H1 (cell line): ENCODE data around the gene ADARB2. TPM values are rescaled to one million over a fixed set of nuclear protein-coding genes. Genes with fewer than 3 reads are reported as not detected.
"Not testable (repeated sequence)": the region's sequence is repeated elsewhere in the genome, so short reads cannot be mapped to it uniquely, and the experiment has no call there.

ENCODE experiments used
- CTCF ChIA-PET: fragments of 300-600 bp; sonication (Branson Sonifier 250); formaldehyde crosslinking; loops from one replicate; lab custom pipeline; 2021; ENCODE audit not compliant: partially characterized antibody; lab: Charles Lee
- POLR2A ChIA-PET: fragments of 300-600 bp; sonication (Branson Sonifier 250); formaldehyde crosslinking; loops from one replicate; lab custom pipeline; 2021; ENCODE audit warnings: inconsistent platforms; ENCODE audit not compliant: partially characterized antibody; lab: Charles Lee
- DNase-seq, 2 experiments: peaks; one replicate each; pipeline versions ENCODE4 v3.0.0 to v3.0.0-alpha.2; 2010 to 2022; ENCODE audit warnings: low spot score in 2 of 2, low read depth in 1 of 2, mixed read lengths in 1 of 2
- FAIRE-seq: peaks from 2 replicates; lab custom pipeline; 2011; peaks lifted over from hg19 to GRCh38; lab: Jason Lieb, UNC
- H2AFZ ChIP-seq: 2 replicates; pipeline ENCODE4 v1.8.1; 2012; ENCODE audit warnings: low read length, inconsistent platforms
- H2AK5ac ChIP-seq: 2 replicates; pipeline ENCODE4 v1.6.1; 2013; ENCODE audit warnings: low read depth, low read length
- H2BK120ac ChIP-seq: replicated peaks from 2 replicates; pipeline ENCODE3; 2013; ENCODE audit warnings: low read depth, low read length, inconsistent platforms
- H2BK12ac ChIP-seq: 2 replicates; pipeline ENCODE4 v1.6.1; 2013; ENCODE audit warnings: low read depth, low read length
- H2BK15ac ChIP-seq: 2 replicates; pipeline ENCODE4 v1.6.1; 2013; ENCODE audit warnings: low read length
- H2BK20ac ChIP-seq: 2 replicates; pipeline ENCODE4 v1.6.1; 2013; ENCODE audit warnings: low read length
- H2BK5ac ChIP-seq: 2 replicates; pipeline ENCODE4 v1.6.1; 2013; ENCODE audit warnings: low read depth, low read length
- H3K14ac ChIP-seq: 2 replicates; pipeline ENCODE4 v1.6.1; 2013; ENCODE audit warnings: inconsistent platforms; ENCODE audit not compliant: insufficient read length
- H3K18ac ChIP-seq: 2 replicates; pipeline ENCODE4 v1.6.1; 2013; ENCODE audit warnings: low read length; ENCODE audit errors: extremely low read depth
- H3K23ac ChIP-seq: 2 replicates; pipeline ENCODE4 v1.6.1; 2013; ENCODE audit warnings: inconsistent platforms; ENCODE audit not compliant: insufficient read length
- H3K23me2 ChIP-seq: 2 replicates; pipeline ENCODE4 v1.6.1; 2013; ENCODE audit warnings: low read depth, low read length
- H3K27ac ChIP-seq: 2 replicates; pipeline ENCODE4 v1.6.1; 2011; ENCODE audit warnings: low read depth, low read length, inconsistent platforms
- H3K27me3 ChIP-seq, 4 experiments: replicated peaks in 1 of 4; 1 replicate in 1 of 4; 2 replicates in 3 of 4; pipeline versions ENCODE4 v1.6.1 to v1.8.1; 2011 to 2013; ENCODE audit warnings: low read length in 3 of 4, mild to moderate bottlenecking in 3 of 4, inconsistent platforms in 2 of 4, mixed read lengths in 2 of 4, moderate library complexity in 1 of 4; ENCODE audit not compliant: control insufficient read depth in 3 of 4, insufficient read depth in 3 of 4; ENCODE audit errors: extremely low read depth in 1 of 4
- H3K36me3 ChIP-seq, 4 experiments: 2 replicates each; pipeline versions ENCODE4 v1.6.1 to v1.8.1; 2011 to 2013; ENCODE audit warnings: mild to moderate bottlenecking in 4 of 4, low read length in 3 of 4, moderate library complexity in 2 of 4, control low read depth in 1 of 4, inconsistent platforms in 1 of 4; ENCODE audit not compliant: insufficient read depth in 4 of 4, control insufficient read depth in 2 of 4
- H3K4ac ChIP-seq: replicated peaks from 2 replicates; pipeline ENCODE3; 2013; ENCODE audit warnings: low read length, low read depth, mixed read lengths, inconsistent platforms; ENCODE audit not compliant: insufficient read length
- H3K4me1 ChIP-seq, 4 experiments: replicated peaks in 1 of 4; 1 replicate in 1 of 4; 2 replicates in 3 of 4; pipeline versions ENCODE4 v1.6.1 to v1.8.1; 2011 to 2013; ENCODE audit warnings: low read length in 3 of 4, inconsistent platforms in 2 of 4, mixed read lengths in 1 of 4; ENCODE audit not compliant: insufficient read depth in 4 of 4, control insufficient read depth in 3 of 4
- H3K4me2 ChIP-seq, 2 experiments: 2 replicates each; pipeline versions ENCODE4 v1.6.1 to v1.8.1; 2011 to 2013; ENCODE audit warnings: low read depth in 2 of 2, low read length in 2 of 2, control low read depth in 1 of 2, inconsistent platforms in 1 of 2, mild to moderate bottlenecking in 1 of 2; ENCODE audit not compliant: insufficient read depth in 1 of 2
- H3K4me3 ChIP-seq, 4 experiments: fragments of 200-600, 300-600 bp in 1 of 4; sonication (generic), shearing (Covaris generic), sonication (Bioruptor Twin) in 1 of 4; 2 replicates each; pipeline versions ENCODE4 v1.5.1 to v1.8.1; 2011 to 2016; ENCODE audit warnings: low read length in 4 of 4, low read depth in 3 of 4, control low read depth in 2 of 4, inconsistent platforms in 2 of 4, mild to moderate bottlenecking in 2 of 4, mixed read lengths in 1 of 4, moderate library complexity in 1 of 4; ENCODE audit not compliant: insufficient read depth in 2 of 4; ENCODE audit errors: extremely low read depth in 1 of 4
- H3K56ac ChIP-seq: replicated peaks from 2 replicates; pipeline ENCODE3; 2013; ENCODE audit warnings: low read depth, mild to moderate bottlenecking, mixed read lengths, low read length, inconsistent platforms; ENCODE audit not compliant: insufficient read length
- H3K79me1 ChIP-seq: 2 replicates; pipeline ENCODE4 v1.6.1; 2013; ENCODE audit warnings: low read depth, low read length, control low read depth
- H3K79me2 ChIP-seq, 2 experiments: 2 replicates each; pipeline versions ENCODE4 v1.6.1 to v1.8.1; 2012 to 2013; ENCODE audit warnings: low read length in 2 of 2, mild to moderate bottlenecking in 2 of 2, inconsistent platforms in 1 of 2; ENCODE audit not compliant: insufficient read depth in 2 of 2, control insufficient read depth in 1 of 2
- H3K9ac ChIP-seq, 4 experiments: replicated peaks in 1 of 4; 1 replicate in 1 of 4; 2 replicates in 3 of 4; pipeline versions ENCODE4 v1.6.1 to v1.8.1; 2011 to 2013; ENCODE audit warnings: low read depth in 3 of 4, low read length in 3 of 4, control low read depth in 2 of 4, mild to moderate bottlenecking in 2 of 4, moderate library complexity in 2 of 4, inconsistent platforms in 1 of 4; ENCODE audit errors: extremely low read depth in 1 of 4
- H3K9me3 ChIP-seq, 2 experiments: 2 replicates each; pipeline versions ENCODE4 v1.6.1 to v1.8.1; 2012 to 2013; ENCODE audit warnings: mild to moderate bottlenecking in 2 of 2, moderate library complexity in 2 of 2, control low read depth in 1 of 2, inconsistent platforms in 1 of 2, low read depth in 1 of 2, low read length in 1 of 2, mixed read lengths in 1 of 2; ENCODE audit not compliant: insufficient read depth in 2 of 2
- H4K20me1 ChIP-seq, 2 experiments: replicated peaks in 1 of 2; 2 replicates each; pipeline versions ENCODE3 to v1.8.1; 2011 to 2013; ENCODE audit warnings: inconsistent platforms in 2 of 2, low read length in 2 of 2, mild to moderate bottlenecking in 1 of 2; ENCODE audit not compliant: insufficient read depth in 2 of 2, control insufficient read depth in 1 of 2
- H4K5ac ChIP-seq: 2 replicates; pipeline ENCODE4 v1.6.1; 2013; ENCODE audit warnings: low read length, low read depth, mixed read lengths, inconsistent platforms; ENCODE audit not compliant: insufficient read length
- H4K8ac ChIP-seq: 2 replicates; pipeline ENCODE4 v1.8.0; 2013; ENCODE audit warnings: mild to moderate bottlenecking, moderate library complexity, low read length, inconsistent platforms; ENCODE audit not compliant: insufficient read depth; ENCODE audit errors: extremely low read depth
- H4K91ac ChIP-seq: replicated peaks from 2 replicates; pipeline ENCODE3; 2013; ENCODE audit warnings: low read length, mixed read lengths, inconsistent platforms; ENCODE audit not compliant: insufficient read length
- WGBS, 2 experiments: shearing (Covaris generic) in 1 of 2; methylation state at CpG; one replicate each; pipeline versions ENCODE4 v1.1.6 to v1.1.7; 2013 to 2015; ENCODE audit warnings: low lambda C conversion rate in 2 of 2, mixed read lengths in 2 of 2, inconsistent platforms in 1 of 2, low coverage in 1 of 2, missing lambda C conversion rate in 1 of 2; ENCODE audit not compliant: insufficient replicate concordance in 2 of 2, insufficient coverage in 1 of 2, insufficient read length in 1 of 2; ENCODE audit errors: extremely low coverage in 1 of 2, missing lambda C conversion rate in 1 of 2; 5-methylcytosine and 5-hydroxymethylcytosine counted together
- polyA plus RNA-seq, 7 experiments: library from polyadenylated mRNA; depleted of rRNA in 3 of 7; stranded (reverse) in 5 of 7; unstranded in 2 of 7; fragments of >200 nt in 5 of 7; fragments of 200-250 nt in 2 of 7; gene quantifications; 1 replicate in 5 of 7; 2 replicates in 1 of 7; 4 replicates in 1 of 7; pipeline versions ENCODE4 v1.2.1 to v1.2.3, GENCODE V29; 2011 to 2013; ENCODE audit warnings: missing spikeins in 2 of 7, mixed read lengths in 2 of 7
- total RNA-seq: library from RNA; stranded (reverse); fragmentation: NEBNext Ultra II Directional; extraction: Animal tissue kit (Norgen Biotek cat#: 25700); gene quantifications from 2 replicates; pipeline ENCODE4 v1.2.1, GENCODE V29; 2021

ADARB2 gene
- total and polyA plus RNA-seq, 2 of the 8 experiments (the other 6 are each of a cell fraction or from before 2014, with no cell fraction given) = 2.2 to 2.8 TPM

DNA sequence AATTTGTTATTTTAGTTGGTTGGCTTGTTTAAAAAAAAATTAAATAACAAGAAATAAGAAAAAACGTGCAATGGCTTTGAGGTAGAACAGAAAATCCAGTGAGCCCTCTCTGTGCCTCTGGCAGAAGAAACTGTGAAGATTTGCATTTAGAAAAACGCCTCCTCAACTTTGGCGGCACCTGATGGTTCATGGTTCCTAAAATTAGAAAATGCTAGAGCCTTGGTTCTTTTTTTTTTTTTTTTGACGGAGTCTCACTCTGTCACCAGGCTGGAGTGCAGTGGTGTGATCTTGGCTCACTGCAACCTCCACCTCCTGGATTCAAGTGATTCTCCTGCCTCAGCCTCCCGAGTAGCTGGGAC, 576.0 kb downstream of the ADARB2 start:
- H2BK15ac ChIP-seq, H3K18ac ChIP-seq, H2AFZ ChIP-seq, H2BK20ac ChIP-seq, H4K20me1 ChIP-seq, H3K23me2 ChIP-seq, H3K4me1 ChIP-seq, H3K4me2 ChIP-seq, H4K91ac ChIP-seq, H4K5ac ChIP-seq, H2BK120ac ChIP-seq, POLR2A ChIA-PET, H2AK5ac ChIP-seq, H2BK5ac ChIP-seq, H3K36me3 ChIP-seq, H3K79me1 ChIP-seq, H3K4me3 ChIP-seq, FAIRE-seq, H3K14ac ChIP-seq, H3K23ac ChIP-seq, DNase-seq, H3K4ac ChIP-seq, H4K8ac ChIP-seq, H3K9me3 ChIP-seq, H3K79me2 ChIP-seq, H3K27me3 ChIP-seq, H3K9ac ChIP-seq, H3K27ac ChIP-seq, H3K56ac ChIP-seq, H2BK12ac ChIP-seq: not testable (repeated sequence)
- 91% methylated on average over 4 of the region's 5 CpGs; no CpG with 5 or more reads in 1 of the 2 experiments for WGBS, 2 experiments
- CTCF ChIA-PET = interaction anchor here (0.6 to 1.9 kb wide), 4 partner anchors 12 to 1631 kb away, joined by 3 to 6 read pairs (median 4); no protein-coding TSS in a partner anchor
